Measurements from ENCODE around the gene FAM149A. TPM values are rescaled to one million over a fixed set of nuclear protein-coding genes. Genes with fewer than 3 reads are reported as not detected.

The FAM149A gene
- total RNA-seq, 1 donor from 2014 or later: 5.8 TPM

- no peaks in the 10 kb centered on the region for H3K4me1 Mint-ChIP-seq (ENCODE audit: low read depth)
- no peak overlapping the region for H3K27ac Mint-ChIP-seq (ENCODE audit: unreplicated experiment)
- no peak for DNase-seq (ENCODE audit: low spot score)
- H3K36me3 Mint-ChIP-seq (ENCODE audit: low read depth): peaks cover 7% of the 10 kb centered on the region
- no peaks in the 10 kb centered on the region for H3K9me3 Mint-ChIP-seq (ENCODE audit: low read depth)
- peak; percentile 75 for TF ChIP-seq CTCF (IDR thresholded peaks at IDR 0.05)
- H3K27me3 Mint-ChIP-seq (ENCODE audit: low read depth): no peaks in the 10 kb centered on the region
- H3K4me3 Mint-ChIP-seq (ENCODE audit: unreplicated experiment): no peak overlapping the region
These were observed 97.2 kb downstream of the FAM149A start for GRCh38 chr4:186201535-186202230.

GRCh38 chr4:186202490-186203140 is 98.1 kb downstream of the FAM149A start:
- no peak for DNase-seq (ENCODE audit: low spot score)
- no peak overlapping the region for H3K4me3 Mint-ChIP-seq (ENCODE audit: unreplicated experiment)
- H3K4me1 Mint-ChIP-seq (ENCODE audit: low read depth): no peaks in the 10 kb centered on the region
- H3K27ac Mint-ChIP-seq (ENCODE audit: unreplicated experiment): no peak overlapping the region
- TF ChIP-seq CTCF (IDR thresholded peaks at IDR 0.05): no peak
- H3K36me3 Mint-ChIP-seq (ENCODE audit: low read depth): no peaks in the 10 kb centered on the region
- no peaks in the 10 kb centered on the region for H3K27me3 Mint-ChIP-seq (ENCODE audit: low read depth)
- no peaks in the 10 kb centered on the region for H3K9me3 Mint-ChIP-seq (ENCODE audit: low read depth)

GRCh38 chr4:186203406-186203805 is 98.9 kb downstream of the FAM149A start:
- no peaks in the 10 kb centered on the region for H3K36me3 Mint-ChIP-seq (ENCODE audit: low read depth)
- no peaks in the 10 kb centered on the region for H3K4me1 Mint-ChIP-seq (ENCODE audit: low read depth)
- H3K9me3 Mint-ChIP-seq (ENCODE audit: low read depth): peaks cover 1% of the 10 kb centered on the region
- no peak overlapping the region for H3K4me3 Mint-ChIP-seq (ENCODE audit: unreplicated experiment)
- no peak for TF ChIP-seq CTCF (IDR thresholded peaks at IDR 0.05)
- DNase-seq (ENCODE audit: low spot score): no peak
- no peaks in the 10 kb centered on the region for H3K27me3 Mint-ChIP-seq (ENCODE audit: low read depth)
- H3K27ac Mint-ChIP-seq (ENCODE audit: unreplicated experiment): no peak overlapping the region

- Mint-ChIP-seq H3K9me3 (ENCODE audit: low read depth) (peaks cover 8% of the 10 kb centered on the region), H3K27ac (ENCODE audit: unreplicated experiment) (no peak overlapping the region), H3K27me3 (ENCODE audit: low read depth) (no peaks in the 10 kb centered on the region), H3K4me3 (ENCODE audit: unreplicated experiment) (no peak overlapping the region), H3K4me1 (ENCODE audit: low read depth) (no peaks in the 10 kb centered on the region), H3K36me3 (ENCODE audit: low read depth) (peaks cover 7% of the 10 kb centered on the region)
- no peak for DNase-seq (ENCODE audit: low spot score)
- no peak for TF ChIP-seq CTCF (IDR thresholded peaks at IDR 0.05)
These were observed 99.6 kb downstream of the FAM149A start for GRCh38 chr4:186204103-186204559.

GRCh38 chr4:186204686-186205085 is 100.2 kb downstream of the FAM149A start:
- DNase-seq (ENCODE audit: low spot score): no peak
- Mint-ChIP-seq H3K9me3 (ENCODE audit: low read depth) (peaks cover 11% of the 10 kb centered on the region), H3K36me3 (ENCODE audit: low read depth) (peaks cover 11% of the 10 kb centered on the region), H3K4me1 (ENCODE audit: low read depth) (no peaks in the 10 kb centered on the region), H3K4me3 (ENCODE audit: unreplicated experiment) (no peak overlapping the region), H3K27me3 (ENCODE audit: low read depth) (no peaks in the 10 kb centered on the region), H3K27ac (ENCODE audit: unreplicated experiment) (no peak overlapping the region)
- TF ChIP-seq CTCF (IDR thresholded peaks at IDR 0.05): no peak

Measured in chondrocyte (in vitro differentiated cells).